Right lung (tissue), 5 donors: ENCODE results near the gene ZFP69B. TPM values are rescaled to one million over a fixed set of nuclear protein-coding genes. Genes with fewer than 3 reads are reported as not detected.

Experiments used
- polyA plus RNA-seq, 5 donors: library from polyadenylated mRNA; unstranded; fragments of 120-200 nt; gene quantifications; one replicate each; pipeline versions ENCODE4 v1.2.1 to v1.2.3, GENCODE V29; 2013; ENCODE audit warnings: inconsistent platforms in 1 of 5, low replicate concordance in 1 of 5; ENCODE audit not compliant: insufficient read length in 5 of 5, insufficient read depth in 1 of 5

ZFP69B gene
- polyA plus RNA-seq, 5 donors = 5.1 to 7.5 (median 5.8) TPM

Other genes with a start within 250 kb of the ZFP69B start
- not detected for gene TMCO2, start 202.5 kb upstream of the ZFP69B start, polyA plus RNA-seq
- 10 to 100 TPM; 39.8 to 56.5 (median 44.4) TPM for gene ZMPSTE24, start 192.2 kb upstream of the ZFP69B start, polyA plus RNA-seq
- 10 to 100 TPM; 17.6 to 34.6 (median 21.9) TPM for gene COL9A2, start 133.2 kb upstream of the ZFP69B start, polyA plus RNA-seq
- gene SMAP2, start 76.7 kb upstream of the ZFP69B start, polyA plus RNA-seq = 10 to 100 TPM; 22.5 to 26.8 (median 23.7) TPM
- 10 to 100 TPM in 2 of 5 donors, 1 to 10 TPM in 3; 7.4 to 11.7 (median 9.1) TPM for gene ZFP69, start 26.8 kb downstream of the ZFP69B start, polyA plus RNA-seq
- gene EXO5, start 58.3 kb downstream of the ZFP69B start, polyA plus RNA-seq = 10 to 100 TPM in 4 of 5 donors, 1 to 10 TPM in 1; 9.4 to 17.5 (median 13.1) TPM
- gene ZNF684, start 81.2 kb downstream of the ZFP69B start, polyA plus RNA-seq = 10 to 100 TPM in 1 of 5 donors, 1 to 10 TPM in 4; 6.7 to 10.2 (median 8.4) TPM
- 1 to 10 TPM in 4 of 5 donors, under 1 TPM in 1; 0.91 to 2.1 (median 1.6) TPM for gene RIMS3, start 215.2 kb downstream of the ZFP69B start, polyA plus RNA-seq
- 10 to 100 TPM; 76.9 to 91.2 (median 84.1) TPM for gene NFYC, start 241.2 kb downstream of the ZFP69B start, polyA plus RNA-seq